ENCODE measurements around the gene ASB14.

DNA sequence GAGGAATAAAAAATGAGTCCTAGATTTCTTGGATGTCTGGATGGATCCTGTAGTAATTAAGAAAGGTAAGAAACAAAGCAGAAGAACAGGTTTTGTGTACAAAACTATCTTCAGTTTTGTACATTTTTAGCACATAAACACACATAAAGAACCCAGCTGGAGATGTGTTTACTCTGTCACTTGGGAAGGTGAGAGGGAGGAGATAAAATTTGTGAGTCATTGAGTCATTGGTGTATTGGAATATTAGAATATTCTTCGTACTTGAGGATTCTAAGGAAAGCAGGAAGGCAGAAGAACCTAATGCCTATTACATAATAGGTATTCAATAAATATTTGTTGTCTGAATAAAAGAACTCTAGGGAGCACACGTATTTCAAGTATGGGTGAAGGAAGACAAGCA lies 47.5 kb downstream of the ASB14 start:
- TF ChIP-seq CTCF (IDR thresholded peaks at IDR 0.05) = no peak
- no peak for TF ChIP-seq EZH2 (IDR thresholded peaks at IDR 0.05; ENCODE audit: borderline replicate concordance, insufficient read depth, low read depth, low read length, poor library complexity, severe bottlenecking)
